HEK293T (cell line): Measurements from ENCODE around the gene PTCRA.

Experiments used
- ARNT ChIP-seq: fragments of 450-650 bp; IDR thresholded peaks from 2 replicates; pipeline ENCODE4 v1.6.1; 2017; ENCODE audit warnings: mild to moderate bottlenecking
- BHLHE40 ChIP-seq: fragments of 450-650 bp; IDR thresholded peaks from 2 replicates; pipeline ENCODE4 v1.6.1; 2016; ENCODE audit warnings: mild to moderate bottlenecking, moderate library complexity, borderline replicate concordance
- CTBP1 ChIP-seq: fragments of 450-650 bp; IDR thresholded peaks from 2 replicates; pipeline ENCODE4 v1.6.1; 2016; ENCODE audit warnings: borderline replicate concordance
- ELF4 ChIP-seq: fragments of 450-650 bp; IDR thresholded peaks from 2 replicates; pipeline ENCODE4 v1.6.1; 2017; ENCODE audit warnings: antibody characterized with exemption
- FOXA1 ChIP-seq: fragments of 450-650 bp; IDR thresholded peaks from 2 replicates; pipeline ENCODE4 v1.6.1; 2016; ENCODE audit warnings: mild to moderate bottlenecking
- FOXM1 ChIP-seq: fragments of 450-650 bp; IDR thresholded peaks from 2 replicates; pipeline ENCODE4 v1.6.1; 2017; ENCODE audit warnings: mild to moderate bottlenecking, borderline replicate concordance
- NFRKB ChIP-seq: fragments of 450-650 bp; IDR thresholded peaks from 2 replicates; pipeline ENCODE4 v1.6.1; 2016; ENCODE audit warnings: mild to moderate bottlenecking, moderate library complexity
- SP1 ChIP-seq: fragments of 450-650 bp; IDR thresholded peaks from 2 replicates; pipeline ENCODE4 v1.6.1; 2017
- TARDBP ChIP-seq: fragments of 450-650 bp; IDR thresholded peaks from 2 replicates; pipeline ENCODE4 v1.6.1; 2016
- ZNF384 ChIP-seq: fragments of 450-650 bp; IDR thresholded peaks from 2 replicates; pipeline ENCODE4 v1.6.1; 2016
- TF ChIP-seq, protein P1 (sequence below): fragments of 450-650 bp; IDR thresholded peaks from 2 replicates; pipeline ENCODE4 v1.6.1; 2016

- TF ChIP-seq SP1 (no peak), ZNF384 (no peak), ELF4 (no peak), FOXM1 (no peak), CTBP1 (no peak), TARDBP (no peak), ARNT (no peak), BHLHE40 (no peak), FOXA1 (no peak), NFRKB (no peak)
- TF ChIP-seq, protein P1, sequence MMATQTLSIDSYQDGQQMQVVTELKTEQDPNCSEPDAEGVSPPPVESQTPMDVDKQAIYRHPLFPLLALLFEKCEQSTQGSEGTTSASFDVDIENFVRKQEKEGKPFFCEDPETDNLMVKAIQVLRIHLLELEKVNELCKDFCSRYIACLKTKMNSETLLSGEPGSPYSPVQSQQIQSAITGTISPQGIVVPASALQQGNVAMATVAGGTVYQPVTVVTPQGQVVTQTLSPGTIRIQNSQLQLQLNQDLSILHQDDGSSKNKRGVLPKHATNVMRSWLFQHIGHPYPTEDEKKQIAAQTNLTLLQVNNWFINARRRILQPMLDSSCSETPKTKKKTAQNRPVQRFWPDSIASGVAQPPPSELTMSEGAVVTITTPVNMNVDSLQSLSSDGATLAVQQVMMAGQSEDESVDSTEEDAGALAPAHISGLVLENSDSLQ = no peak
These were observed 19.5 kb downstream of the PTCRA start for GRCh38 chr6:42935322-42935721.
